Heart left ventricle (tissue), 16 donors: Measurements from ENCODE around the gene SPEF2. TPM values are rescaled to one million over a fixed set of nuclear protein-coding genes. Genes with fewer than 3 reads are reported as not detected.

Experiments
- ATAC-seq, 4 donors: fragments of 200-7000 bp; cut with Tn5 transposase; one replicate each; pipeline ENCODE4 v1.9.1; 2020 to 2022; ENCODE audit warnings: moderate library complexity in 4 of 4, mild to moderate bottlenecking in 3 of 4, moderate number of reproducible peaks in 1 of 4
- DNase-seq, 5 donors: peaks; one replicate each; pipeline ENCODE4 v3.0.0-alpha.2; 2020
- H3K27ac ChIP-seq, 12 donors: fragments of 200-600 bp; sonication (generic) in 4 of 12; one replicate each; pipeline versions ENCODE4 v1.5.0 to v1.8.0; 2016 to 2022; ENCODE audit warnings: mild to moderate bottlenecking in 2 of 12
- H3K27me3 ChIP-seq, 9 donors: fragments of 200-600 bp; sonication (generic) in 2 of 9; one replicate each; pipeline versions ENCODE4 v1.5.1 to v1.8.0; 2016 to 2022; ENCODE audit warnings: mild to moderate bottlenecking in 3 of 9
- H3K36me3 ChIP-seq, 9 donors: fragments of 200-600 bp; sonication (generic) in 2 of 9; one replicate each; pipeline versions ENCODE4 v1.5.0 to v1.8.0; 2018 to 2022; ENCODE audit warnings: mild to moderate bottlenecking in 2 of 9
- H3K4me1 ChIP-seq, 12 donors: fragments of 200-600 bp; sonication (generic) in 4 of 12; one replicate each; pipeline versions ENCODE4 v1.5.0 to v1.8.0; 2016 to 2022; ENCODE audit warnings: mild to moderate bottlenecking in 3 of 12
- H3K4me3 ChIP-seq, 12 donors: fragments of 200-600 bp; sonication (generic) in 4 of 12; one replicate each; pipeline versions ENCODE4 v1.5.0 to v1.8.0; 2017 to 2022; ENCODE audit warnings: mild to moderate bottlenecking in 9 of 12, moderate library complexity in 4 of 12
- H3K9me3 ChIP-seq, 12 donors: fragments of 200-600 bp; sonication (generic) in 4 of 12; one replicate each; pipeline versions ENCODE4 v1.5.0 to v1.8.0; 2016 to 2022; ENCODE audit warnings: mild to moderate bottlenecking in 1 of 12
- CTCF ChIP-seq, 12 donors: fragments of 200-600 bp; sonication (generic) in 4 of 12; IDR thresholded peaks; one replicate each; pipeline versions ENCODE4 v1.5.0 to v1.8.0; 2018 to 2022; ENCODE audit warnings: antibody characterized with exemption in 12 of 12, mild to moderate bottlenecking in 5 of 12
- POLR2A ChIP-seq, 2 donors: fragments of 450-650 bp; IDR thresholded peaks; one replicate each; pipeline ENCODE4 v1.6.1; 2017; ENCODE audit warnings: antibody characterized with exemption in 2 of 2, mild to moderate bottlenecking in 2 of 2, moderate library complexity in 2 of 2
- WGBS, 4 donors: extraction: QIAGEN DNeasy Blood & Tissue Kit in 2 of 4; methylation state at CpG; one replicate each; pipeline versions ENCODE4 v1.1.5 to v1.1.7; 2013 to 2018; 5-methylcytosine and 5-hydroxymethylcytosine counted together
- intact Hi-C, 10 donors: fragments of 100-400 bp; cut with DNase I; formaldehyde crosslinking; loops; one replicate each; pipeline versions ENCODE4 v1.11.1 to v1.14.2; 2022
- polyA plus RNA-seq, 2 donors: library from polyadenylated mRNA; stranded (reverse); fragments of 200-250 nt; gene quantifications; one replicate each; pipeline ENCODE4 v1.2.3, GENCODE V29; 2013
- total RNA-seq, 9 donors: library from RNA; depleted of rRNA in 2 of 9; stranded (reverse); fragments of >200 nt in 2 of 9; fragmentation: NEBNext Ultra II Directional in 3 of 9; extraction: Animal tissue kit (Norgen Biotek cat#: 25700) in 3 of 9; gene quantifications; one replicate each; pipeline versions ENCODE4 v1.1.0 to v1.2.4, GENCODE V29; 2016 to 2023
- donor health status: ischemic (EF 13 %, LVEDD 7.1; RV severe dilation, severe dysfunction).
- donor health status: healthy with polysubstance abuse.
- donor health status: DM: no; HTN: yes; CAD: no.
- donor health status: DM: no; HTN: no; CAD: no.
- donor health status: ischemic (EF 25% LVEDD 6.9; RV normal size, moderate dysfunction).
- donor health status: ischemic (EF 25% LVEDD 5.7; RV mildly dilated, moderate dysfunction).
- donor health status: healthy.
- donor health status: DM: yes; HTN: yes; CAD: no.
- donor health status: ischemic (EF 35%, LVEDD 5.7; RV mildly dilated, moderate dysfunction).
- donor health status: nonischemic (EF 11% LVEDD 7.7; RV severe dilation, severe dysfunction).
- donor health status: DM: yes; HTN: yes; CAD: no.
- donor health status: PGD.
- donor health status: ischemic (EF 29% LVEDD 5.4; RV normal size, mild dysfunction).
- donor health status: nonischemic (EF 23%, LVEDD 6.1; RV moderate dilation, normal function).

SPEF2 gene
- total and polyA plus RNA-seq, 11 donors, result 0.46 to 4.1 (median 1.3) TPM

DNA sequence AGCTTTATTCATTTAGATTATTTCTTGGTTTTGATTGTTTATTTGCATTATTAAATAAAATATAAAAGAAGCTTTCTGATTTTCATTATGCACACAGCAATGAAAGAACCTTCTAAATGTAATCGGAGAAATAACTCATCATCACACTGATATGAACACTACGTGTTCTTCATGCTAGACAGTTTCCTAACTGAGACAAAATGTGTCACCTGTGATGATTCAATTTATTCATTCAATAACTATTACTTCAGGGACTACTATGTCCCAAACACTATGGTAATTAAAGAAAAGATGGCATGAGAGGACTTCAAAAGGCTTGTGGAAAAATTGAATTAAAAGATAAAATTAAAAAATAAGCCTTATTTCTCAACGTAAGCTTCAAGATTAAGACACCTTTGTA lies 118.1 kb downstream of the SPEF2 start:
- ATAC-seq, result no peak
- H3K27ac ChIP-seq, result no peak overlapping the region
- no peaks in the 10 kb centered on the region for H3K36me3 ChIP-seq
- H3K4me3 ChIP-seq, result no peak overlapping the region
- peaks cover 0 to 9% (median 0%) of the 10 kb centered on the region in 12 donors for H3K9me3 ChIP-seq
- no peaks in the 10 kb centered on the region for H3K4me1 ChIP-seq
- WGBS, 4 donors, result 86 to 91% (median 90%) methylated on average over 3 of the region's 3 CpGs
- TF ChIP-seq CTCF (IDR thresholded peaks at IDR 0.05) (no peak), POLR2A (IDR thresholded peaks at IDR 0.05) (no peak)
- DNase-seq, result no peak
- intact Hi-C loops, result no loop called here
- H3K27me3 ChIP-seq, result no peaks in the 10 kb centered on the region

DNA sequence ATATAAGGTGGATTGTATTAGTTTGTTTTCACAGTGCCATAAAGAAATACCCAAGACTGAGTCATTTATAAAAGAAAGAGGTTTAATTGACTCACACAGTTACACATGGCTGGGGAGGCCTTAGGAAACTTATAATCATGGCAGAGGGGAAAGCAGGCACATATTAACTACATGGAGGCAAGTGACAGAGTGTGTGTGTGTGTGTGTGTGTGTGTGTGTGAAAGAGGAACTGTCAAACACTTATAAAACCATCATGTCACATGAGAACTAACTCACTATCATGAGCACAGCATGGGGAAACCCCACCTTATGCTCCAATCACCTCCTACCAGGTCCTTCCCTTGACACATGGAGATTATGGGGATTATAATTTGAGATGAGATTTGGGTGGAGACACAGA lies 118.6 kb downstream of the SPEF2 start:
- Histone ChIP-seq H3K27me3 (no peaks in the 10 kb centered on the region), H3K4me3 (no peak overlapping the region), H3K36me3 (no peaks in the 10 kb centered on the region), H3K27ac (no peak overlapping the region), H3K4me1 (no peaks in the 10 kb centered on the region), H3K9me3 (peaks cover 0 to 9% (median 0%) of the 10 kb centered on the region in 12 donors)
- ATAC-seq (no peak), DNase-seq (no peak)
- intact Hi-C loops, result no loop called here
- TF ChIP-seq CTCF (IDR thresholded peaks at IDR 0.05) (no peak), POLR2A (IDR thresholded peaks at IDR 0.05) (no peak)

- no peaks in the 10 kb centered on the region for H3K27me3 ChIP-seq
- ATAC-seq (no peak), DNase-seq (no peak)
- WGBS, 4 donors, result 59 to 68% (median 66%) methylated on average over 5 of the region's 5 CpGs
- no peak overlapping the region for H3K27ac ChIP-seq
- TF ChIP-seq CTCF (IDR thresholded peaks at IDR 0.05) (no peak), POLR2A (IDR thresholded peaks at IDR 0.05) (no peak)
- peaks cover 0 to 9% (median 0%) of the 10 kb centered on the region in 12 donors for H3K9me3 ChIP-seq
- H3K4me1 ChIP-seq, result no peaks in the 10 kb centered on the region
- no peaks in the 10 kb centered on the region for H3K36me3 ChIP-seq
- intact Hi-C loops, result no loop called here
- no peak overlapping the region for H3K4me3 ChIP-seq
Observed at GRCh38 chr5:35741126-35741716, 123.6 kb downstream of the SPEF2 start.

DNA sequence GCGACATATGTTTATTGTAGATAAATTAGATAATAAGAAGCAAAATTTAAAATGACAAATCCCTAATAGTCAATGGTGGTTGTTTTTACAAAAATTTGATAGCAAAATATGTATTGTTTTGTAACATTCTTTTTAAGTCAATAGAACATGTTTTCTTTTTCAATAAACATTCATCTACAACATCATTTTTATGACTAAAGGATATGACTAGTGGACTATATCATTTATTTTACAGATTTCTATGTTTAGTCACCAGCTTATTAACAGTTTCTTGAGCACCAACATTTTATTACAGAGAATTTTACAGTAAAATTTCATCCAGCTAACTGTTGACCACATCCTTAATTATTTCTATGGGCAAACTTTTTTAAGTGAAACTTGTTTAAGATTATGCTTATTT lies 124.3 kb downstream of the SPEF2 start:
- Histone ChIP-seq H3K36me3 (no peaks in the 10 kb centered on the region), H3K4me3 (no peak overlapping the region), H3K9me3 (peaks cover 0 to 4% (median 0%) of the 10 kb centered on the region in 12 donors), H3K4me1 (no peaks in the 10 kb centered on the region), H3K27ac (no peak overlapping the region), H3K27me3 (no peaks in the 10 kb centered on the region)
- no peak for DNase-seq
- no peak for TF ChIP-seq CTCF (IDR thresholded peaks at IDR 0.05)
- ATAC-seq, result no peak
- intact Hi-C loops, result no loop called here
- 57 to 79% (median 69%) methylated on average over 1 of the region's 1 CpG for WGBS, 4 donors
